SK-N-SH (cell line): ENCODE results near the gene PARD6A. TPM values are rescaled to one million over a fixed set of nuclear protein-coding genes. Genes with fewer than 3 reads are reported as not detected.

Experiments used
- CTCF ChIA-PET: fragments of 300-600, 350-600 bp; formaldehyde crosslinking; extraction: SDS; loops from one replicate; lab custom pipeline; 2021; lab: Yijun Ruan, JAX
- POLR2A ChIA-PET: fragments of 350-600 bp; sonication (Branson Sonifier 250); formaldehyde crosslinking; extraction: SDS; loops from one replicate; lab custom pipeline; 2020; ENCODE audit warnings: antibody characterized with exemption, inconsistent platforms; lab: Yijun Ruan, JAX
- DNase-seq: peaks from one replicate; pipeline ENCODE4 v3.0.0; 2012
- H2AFZ ChIP-seq: fragments of 200-600 bp; sonication (generic); 2 replicates; pipeline ENCODE4 v1.8.1; 2016; ENCODE audit warnings: antibody characterized with exemption, mild to moderate bottlenecking, low read depth
- H3F3A ChIP-seq: fragments of 200-600 bp; sonication (generic); replicated peaks from 2 replicates; pipeline ENCODE3; 2016; ENCODE audit warnings: antibody characterized with exemption, mild to moderate bottlenecking; ENCODE audit not compliant: insufficient read depth
- H3K27ac ChIP-seq, 2 experiments: fragments of 200-500 bp in 1 of 2; fragments of 200-600 bp in 1 of 2; sonication (Bioruptor generic) in 1 of 2; sonication (generic), shearing (Covaris generic) in 1 of 2; 2 replicates each; pipeline versions ENCODE4 v1.5.1 to v1.6.1; 2014 to 2016; ENCODE audit warnings: low read depth in 2 of 2, inconsistent platforms in 1 of 2, low read length in 1 of 2, mild to moderate bottlenecking in 1 of 2, mixed read lengths in 1 of 2
- H3K27me3 ChIP-seq: fragments of 200-600 bp; sonication (generic), shearing (Covaris generic); 2 replicates; pipeline ENCODE4 v1.6.1; 2016; ENCODE audit warnings: mixed run types; ENCODE audit not compliant: insufficient read depth
- H3K36me3 ChIP-seq, 2 experiments: fragments of 200-500 bp in 1 of 2; fragments of 200-600 bp in 1 of 2; sonication (Bioruptor generic) in 1 of 2; sonication (generic) in 1 of 2; replicated peaks in 1 of 2; 2 replicates each; pipeline versions ENCODE3 to v1.5.1; 2014 to 2016; ENCODE audit warnings: low read length in 1 of 2, mild to moderate bottlenecking in 1 of 2; ENCODE audit not compliant: insufficient read depth in 2 of 2, control insufficient read depth in 1 of 2
- H3K4me1 ChIP-seq, 2 experiments: fragments of 200-500 bp in 1 of 2; fragments of 200-600 bp in 1 of 2; sonication (Bioruptor generic) in 1 of 2; sonication (generic), shearing (Covaris generic) in 1 of 2; 2 replicates each; pipeline versions ENCODE4 v1.5.1 to v1.6.1; 2014 to 2016; ENCODE audit warnings: low read depth in 1 of 2, low read length in 1 of 2, mixed run types in 1 of 2; ENCODE audit not compliant: insufficient read depth in 2 of 2, control insufficient read depth in 1 of 2
- H3K4me2 ChIP-seq: fragments of 200-600 bp; sonication (generic), shearing (Covaris generic); 2 replicates; pipeline ENCODE4 v1.6.1; 2017; ENCODE audit warnings: mixed run types
- H3K4me3 ChIP-seq, 2 experiments: fragments of 200-500 bp in 1 of 2; fragments of 200-600 bp in 1 of 2; sonication (Bioruptor generic) in 1 of 2; sonication (generic), shearing (Covaris generic) in 1 of 2; 2 replicates each; pipeline versions ENCODE4 v1.5.1 to v1.8.1; 2014 to 2016; ENCODE audit warnings: low read depth in 2 of 2, inconsistent platforms in 1 of 2, low read length in 1 of 2, mild to moderate bottlenecking in 1 of 2, mixed read lengths in 1 of 2, moderate library complexity in 1 of 2
- H3K79me2 ChIP-seq: fragments of 200-600 bp; sonication (generic); 2 replicates; pipeline ENCODE4 v1.8.1; 2017; ENCODE audit warnings: mild to moderate bottlenecking; ENCODE audit not compliant: insufficient read depth
- H3K9ac ChIP-seq: fragments of 200-600 bp; sonication (generic); 2 replicates; pipeline ENCODE4 v1.6.1; 2017; ENCODE audit warnings: mixed run types
- H3K9me2 ChIP-seq: fragments of 200-600 bp; sonication (generic); 2 replicates; pipeline ENCODE4 v1.6.1; 2017; ENCODE audit warnings: mixed run types
- H3K9me3 ChIP-seq: fragments of 200-600 bp; sonication (generic); 2 replicates; pipeline ENCODE4 v1.6.1; 2017; ENCODE audit warnings: mixed run types, mild to moderate bottlenecking, moderate library complexity
- H4K20me1 ChIP-seq: fragments of 200-600 bp; sonication (generic); 2 replicates; pipeline ENCODE4 v1.6.1; 2017; ENCODE audit warnings: mild to moderate bottlenecking, mixed run types; ENCODE audit not compliant: insufficient read depth
- CTCF ChIP-seq: fragments of 200-600 bp; sonication (generic); IDR thresholded peaks from 2 replicates; pipeline ENCODE4 v1.6.1; 2017; ENCODE audit warnings: antibody characterized with exemption, mild to moderate bottlenecking, moderate library complexity
- EZH2phosphoT487 ChIP-seq: fragments of 200-600 bp; sonication (generic); IDR thresholded peaks from 2 replicates; pipeline ENCODE4 v1.6.1; 2017; ENCODE audit warnings: low read depth, mixed run types, mild to moderate bottlenecking, antibody characterized with exemption, moderate library complexity, borderline replicate concordance
- GABPA ChIP-seq: IDR thresholded peaks from 2 replicates; pipeline ENCODE4 v1.4.0; 2012; ENCODE audit warnings: low read depth, mild to moderate bottlenecking
- JUND ChIP-seq: IDR thresholded peaks from 2 replicates; pipeline ENCODE4 v1.4.0; 2012
- MAX ChIP-seq: IDR thresholded peaks from 2 replicates; pipeline ENCODE4 v1.4.0; 2012; ENCODE audit warnings: low read depth
- PBX3 ChIP-seq: IDR thresholded peaks from 2 replicates; pipeline ENCODE4; 2012
- RFX5 ChIP-seq: IDR thresholded peaks from 2 replicates; pipeline ENCODE4 v1.6.1; 2012; ENCODE audit warnings: mild to moderate bottlenecking, improper control_type of control experiment, low read length
- TAF1 ChIP-seq: IDR thresholded peaks from 2 replicates; pipeline ENCODE4 v1.6.1; 2012; ENCODE audit warnings: low read depth, mild to moderate bottlenecking, low read length, moderate library complexity, borderline replicate concordance
- TCF12 ChIP-seq: IDR thresholded peaks from 2 replicates; pipeline ENCODE4 v1.4.0; 2012
- TEAD4 ChIP-seq: IDR thresholded peaks from 2 replicates; pipeline ENCODE4 v1.4.0; 2012; ENCODE audit warnings: mild to moderate bottlenecking, borderline replicate concordance; ENCODE audit not compliant: insufficient read depth
- USF1 ChIP-seq: IDR thresholded peaks from 2 replicates; pipeline ENCODE4 v1.4.0; 2012; ENCODE audit warnings: low read depth, borderline replicate concordance
- USF2 ChIP-seq: fragments of 150-350 bp; IDR thresholded peaks from 2 replicates; pipeline ENCODE4 v1.6.1; 2017; ENCODE audit warnings: antibody characterized with exemption, low read length, low read depth, borderline replicate concordance
- WGBS: methylation state at CpG from one replicate; pipeline ENCODE4 v1.1.6; 2017; ENCODE audit warnings: low lambda C conversion rate; 5-methylcytosine and 5-hydroxymethylcytosine counted together
- polyA plus RNA-seq, 3 experiments: library from polyadenylated mRNA; depleted of rRNA; stranded (reverse); fragments of >200 nt; gene quantifications; 2 replicates each; pipeline ENCODE4 v1.2.3, GENCODE V29; 2012

Gene PARD6A
- polyA plus RNA-seq, 1 of the 3 experiments (the other 2 are of a cell fraction): 9.0 TPM

- POLR2A ChIA-PET: no interaction called here
- 93% methylated on average over 8 of the region's 8 CpGs for WGBS
- H3K79me2 ChIP-seq: peaks cover 1% of the 10 kb centered on the region; the same call in 1 of the 2 replicates
- no peak overlapping the region for H3K4me3 ChIP-seq
- H4K20me1 ChIP-seq: no peaks in the 10 kb centered on the region
- peaks cover 28 to 37% of the 10 kb centered on the region in 2 experiments for H3K36me3 ChIP-seq
- no peak overlapping the region for H3K9ac ChIP-seq
- no peak for DNase-seq
- CTCF ChIA-PET: interaction anchor here (3.1 to 16.5 kb wide), 4 partner anchors 8 to 116 kb away, joined by 11 to 263 read pairs (median 23); partner anchors contain the start of genes CARMIL2 and CTCF
- H3K9me2 ChIP-seq: no peaks in the 10 kb centered on the region
- peaks cover 4% of the 10 kb centered on the region for H3F3A ChIP-seq
- H3K4me1 ChIP-seq: no peaks in the 10 kb centered on the region
- H3K27me3 ChIP-seq: no peaks in the 10 kb centered on the region
- H2AFZ ChIP-seq: no peak overlapping the region
- no peak overlapping the region for H3K27ac ChIP-seq
- no peaks in the 10 kb centered on the region for H3K9me3 ChIP-seq
- TF ChIP-seq CTCF (no peak), RFX5 (no peak), TCF12 (no peak), MAX (no peak), GABPA (no peak), EZH2phosphoT487 (no peak), TAF1 (no peak), USF1 (no peak), JUND (no peak), USF2 (no peak), PBX3 (no peak)
- H3K4me2 ChIP-seq: no peak overlapping the region
Measured at GRCh38 chr16:67636713-67637112, 24.0 kb upstream of the PARD6A start.

GRCh38 chr16:67637625-67638024, 23.1 kb upstream of the PARD6A start:
- Histone ChIP-seq H3K79me2 (no peaks in the 10 kb centered on the region), H3K4me1 (no peaks in the 10 kb centered on the region; a peak in 1 of 4 replicates), H4K20me1 (no peaks in the 10 kb centered on the region), H3K27me3 (no peaks in the 10 kb centered on the region), H3K9me2 (no peaks in the 10 kb centered on the region), H3K4me2 (no peak overlapping the region), H3K9ac (no peak overlapping the region), H3K4me3 (no peak overlapping the region), H2AFZ (no peak overlapping the region), H3F3A (peaks cover 4% of the 10 kb centered on the region), H3K27ac (no peak overlapping the region), H3K9me3 (no peaks in the 10 kb centered on the region), H3K36me3 (peaks cover 19 to 31% of the 10 kb centered on the region in 2 experiments)
- no peak for DNase-seq
- TF ChIP-seq TEAD4: no peak
- POLR2A ChIA-PET: no interaction called here
- WGBS: 94% methylated on average over 12 of the region's 12 CpGs
- CTCF ChIA-PET: interaction anchor here (1.1 to 16.5 kb wide), 5 partner anchors 44 to 124 kb away, joined by 3 to 263 read pairs (median 11); partner anchors contain the start of gene CTCF
